ENCODE data around the gene MIXL1. TPM values are rescaled to one million over a fixed set of nuclear protein-coding genes. Genes with fewer than 3 reads are reported as not detected.
A peak's percentile ranks its signal among the peaks of the same experiment; 100 is the strongest.

The MIXL1 gene
- total and polyA plus RNA-seq, 2 experiments from 2014 or later = 0.97 to 1.0 TPM

DNA sequence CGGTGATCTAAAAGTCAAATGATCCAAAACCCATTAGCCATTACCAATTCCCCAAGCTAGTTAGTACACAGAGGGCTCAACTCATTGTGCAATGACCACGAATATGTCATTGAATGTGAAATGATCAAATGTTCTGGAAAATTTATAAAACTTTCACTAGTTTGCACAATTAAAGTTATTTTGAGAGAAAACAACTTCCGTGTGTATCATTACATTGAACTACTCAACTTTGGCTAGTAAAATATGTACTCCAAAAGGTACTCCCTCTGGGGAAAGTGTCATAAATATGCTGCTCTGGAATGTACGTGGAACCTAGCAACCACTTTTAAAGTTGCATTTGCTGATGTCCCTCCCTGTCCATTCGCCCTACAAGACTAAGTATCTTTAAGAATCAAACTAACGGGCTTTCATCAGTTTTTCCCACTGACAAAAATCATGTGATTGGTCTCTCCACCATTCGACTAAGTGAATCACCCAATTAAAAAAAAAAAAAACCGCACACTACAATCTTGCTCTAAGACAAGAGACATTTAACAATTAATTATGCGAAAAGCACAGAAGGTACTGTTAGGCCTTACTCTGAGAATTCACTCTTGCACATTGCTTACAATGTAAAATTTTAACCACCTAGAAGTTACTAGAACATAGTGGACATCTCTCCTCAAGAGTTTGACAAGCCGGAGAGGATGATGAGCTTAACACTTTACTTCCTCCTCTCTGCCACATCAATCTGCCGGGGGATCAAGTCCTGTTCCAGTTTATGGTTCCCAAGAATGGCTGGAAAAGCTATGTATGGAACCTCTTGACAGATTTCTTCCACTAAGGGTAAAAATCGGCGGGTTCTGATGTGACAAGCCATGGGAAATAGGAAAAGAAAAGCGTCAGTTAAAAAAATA lies 38.1 kb upstream of the MIXL1 start:
- ATAC-seq = no peak
- peaks cover 24% of the 10 kb centered on the region for H4K20me1 ChIP-seq (replicated peaks; ENCODE audit: insufficient read depth)

More for the DNA sequence above, 38.1 kb upstream of the MIXL1 start:
- Mint-ChIP-seq H3K27me3 (ENCODE audit: insufficient read depth, low read depth, poor library complexity) (peaks cover 2% of the 10 kb centered on the region), H3K9me3 (no peaks in the 10 kb centered on the region), H3K36me3 (ENCODE audit: low read depth) (peaks cover 2% of the 10 kb centered on the region), H3K27ac (no peak overlapping the region), H3K4me3 (peak overlapping the region; percentile 93), H3K4me1 (peaks cover 23% of the 10 kb centered on the region)
- H3K4me2 ChIP-seq = peak overlapping the region; percentile 96
- H3K27ac ChIP-seq (ENCODE audit: low read depth) = no peak overlapping the region
- H3K4me1 ChIP-seq (ENCODE audit: insufficient read depth) = peaks cover 6% of the 10 kb centered on the region; the same call in 1 of the 2 replicates
- H3F3A ChIP-seq (replicated peaks; ENCODE audit: low read depth) = peaks cover 7% of the 10 kb centered on the region
- DNase-seq (ENCODE audit: low spot score) = no peak
- peaks cover 58% of the 10 kb centered on the region for H3K79me2 ChIP-seq (replicated peaks; ENCODE audit: insufficient read depth)
- H3K27me3 ChIP-seq (ENCODE audit: insufficient read depth) = no peaks in the 10 kb centered on the region
- TF ChIP-seq ZNF114 (CRISPR knock-in tag; IDR thresholded peaks at IDR 0.05) (no peak), STAT1 (IDR thresholded peaks at IDR 0.05; ENCODE audit: unreplicated experiment) (no peak), ZNF331 (CRISPR knock-in tag; IDR thresholded peaks at IDR 0.05; ENCODE audit: low read depth) (no peak), CREB1 (CRISPR knock-in tag; IDR thresholded peaks at IDR 0.05; ENCODE audit: low read depth) (no peak), EZH2phosphoT487 (IDR thresholded peaks at IDR 0.05; ENCODE audit: unreplicated experiment) (no peak), JUNB (IDR thresholded peaks at IDR 0.05; ENCODE audit: unreplicated experiment) (no peak), POLR2AphosphoS5 (IDR thresholded peaks at IDR 0.05; ENCODE audit: low read depth) (no peak), EZH2 (IDR thresholded peaks at IDR 0.05; ENCODE audit: low read depth, unreplicated experiment) (no peak), NANOG (IDR thresholded peaks at IDR 0.05; ENCODE audit: borderline replicate concordance) (no peak)
- TF ChIP-seq, protein P1, sequence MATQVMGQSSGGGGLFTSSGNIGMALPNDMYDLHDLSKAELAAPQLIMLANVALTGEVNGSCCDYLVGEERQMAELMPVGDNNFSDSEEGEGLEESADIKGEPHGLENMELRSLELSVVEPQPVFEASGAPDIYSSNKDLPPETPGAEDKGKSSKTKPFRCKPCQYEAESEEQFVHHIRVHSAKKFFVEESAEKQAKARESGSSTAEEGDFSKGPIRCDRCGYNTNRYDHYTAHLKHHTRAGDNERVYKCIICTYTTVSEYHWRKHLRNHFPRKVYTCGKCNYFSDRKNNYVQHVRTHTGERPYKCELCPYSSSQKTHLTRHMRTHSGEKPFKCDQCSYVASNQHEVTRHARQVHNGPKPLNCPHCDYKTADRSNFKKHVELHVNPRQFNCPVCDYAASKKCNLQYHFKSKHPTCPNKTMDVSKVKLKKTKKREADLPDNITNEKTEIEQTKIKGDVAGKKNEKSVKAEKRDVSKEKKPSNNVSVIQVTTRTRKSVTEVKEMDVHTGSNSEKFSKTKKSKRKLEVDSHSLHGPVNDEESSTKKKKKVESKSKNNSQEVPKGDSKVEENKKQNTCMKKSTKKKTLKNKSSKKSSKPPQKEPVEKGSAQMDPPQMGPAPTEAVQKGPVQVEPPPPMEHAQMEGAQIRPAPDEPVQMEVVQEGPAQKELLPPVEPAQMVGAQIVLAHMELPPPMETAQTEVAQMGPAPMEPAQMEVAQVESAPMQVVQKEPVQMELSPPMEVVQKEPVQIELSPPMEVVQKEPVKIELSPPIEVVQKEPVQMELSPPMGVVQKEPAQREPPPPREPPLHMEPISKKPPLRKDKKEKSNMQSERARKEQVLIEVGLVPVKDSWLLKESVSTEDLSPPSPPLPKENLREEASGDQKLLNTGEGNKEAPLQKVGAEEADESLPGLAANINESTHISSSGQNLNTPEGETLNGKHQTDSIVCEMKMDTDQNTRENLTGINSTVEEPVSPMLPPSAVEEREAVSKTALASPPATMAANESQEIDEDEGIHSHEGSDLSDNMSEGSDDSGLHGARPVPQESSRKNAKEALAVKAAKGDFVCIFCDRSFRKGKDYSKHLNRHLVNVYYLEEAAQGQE (IDR thresholded peaks at IDR 0.05; ENCODE audit: unreplicated experiment) = no peak
- TF ChIP-seq, protein P2, sequence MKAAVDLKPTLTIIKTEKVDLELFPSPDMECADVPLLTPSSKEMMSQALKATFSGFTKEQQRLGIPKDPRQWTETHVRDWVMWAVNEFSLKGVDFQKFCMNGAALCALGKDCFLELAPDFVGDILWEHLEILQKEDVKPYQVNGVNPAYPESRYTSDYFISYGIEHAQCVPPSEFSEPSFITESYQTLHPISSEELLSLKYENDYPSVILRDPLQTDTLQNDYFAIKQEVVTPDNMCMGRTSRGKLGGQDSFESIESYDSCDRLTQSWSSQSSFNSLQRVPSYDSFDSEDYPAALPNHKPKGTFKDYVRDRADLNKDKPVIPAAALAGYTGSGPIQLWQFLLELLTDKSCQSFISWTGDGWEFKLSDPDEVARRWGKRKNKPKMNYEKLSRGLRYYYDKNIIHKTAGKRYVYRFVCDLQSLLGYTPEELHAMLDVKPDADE (IDR thresholded peaks at IDR 0.05) = no peak
- TF ChIP-seq, protein P3, sequence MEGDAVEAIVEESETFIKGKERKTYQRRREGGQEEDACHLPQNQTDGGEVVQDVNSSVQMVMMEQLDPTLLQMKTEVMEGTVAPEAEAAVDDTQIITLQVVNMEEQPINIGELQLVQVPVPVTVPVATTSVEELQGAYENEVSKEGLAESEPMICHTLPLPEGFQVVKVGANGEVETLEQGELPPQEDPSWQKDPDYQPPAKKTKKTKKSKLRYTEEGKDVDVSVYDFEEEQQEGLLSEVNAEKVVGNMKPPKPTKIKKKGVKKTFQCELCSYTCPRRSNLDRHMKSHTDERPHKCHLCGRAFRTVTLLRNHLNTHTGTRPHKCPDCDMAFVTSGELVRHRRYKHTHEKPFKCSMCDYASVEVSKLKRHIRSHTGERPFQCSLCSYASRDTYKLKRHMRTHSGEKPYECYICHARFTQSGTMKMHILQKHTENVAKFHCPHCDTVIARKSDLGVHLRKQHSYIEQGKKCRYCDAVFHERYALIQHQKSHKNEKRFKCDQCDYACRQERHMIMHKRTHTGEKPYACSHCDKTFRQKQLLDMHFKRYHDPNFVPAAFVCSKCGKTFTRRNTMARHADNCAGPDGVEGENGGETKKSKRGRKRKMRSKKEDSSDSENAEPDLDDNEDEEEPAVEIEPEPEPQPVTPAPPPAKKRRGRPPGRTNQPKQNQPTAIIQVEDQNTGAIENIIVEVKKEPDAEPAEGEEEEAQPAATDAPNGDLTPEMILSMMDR (conservative IDR thresholded peaks at IDR 0.05; ENCODE audit: low read depth in 2 of 2) = no peak
- TF ChIP-seq, protein P4, sequence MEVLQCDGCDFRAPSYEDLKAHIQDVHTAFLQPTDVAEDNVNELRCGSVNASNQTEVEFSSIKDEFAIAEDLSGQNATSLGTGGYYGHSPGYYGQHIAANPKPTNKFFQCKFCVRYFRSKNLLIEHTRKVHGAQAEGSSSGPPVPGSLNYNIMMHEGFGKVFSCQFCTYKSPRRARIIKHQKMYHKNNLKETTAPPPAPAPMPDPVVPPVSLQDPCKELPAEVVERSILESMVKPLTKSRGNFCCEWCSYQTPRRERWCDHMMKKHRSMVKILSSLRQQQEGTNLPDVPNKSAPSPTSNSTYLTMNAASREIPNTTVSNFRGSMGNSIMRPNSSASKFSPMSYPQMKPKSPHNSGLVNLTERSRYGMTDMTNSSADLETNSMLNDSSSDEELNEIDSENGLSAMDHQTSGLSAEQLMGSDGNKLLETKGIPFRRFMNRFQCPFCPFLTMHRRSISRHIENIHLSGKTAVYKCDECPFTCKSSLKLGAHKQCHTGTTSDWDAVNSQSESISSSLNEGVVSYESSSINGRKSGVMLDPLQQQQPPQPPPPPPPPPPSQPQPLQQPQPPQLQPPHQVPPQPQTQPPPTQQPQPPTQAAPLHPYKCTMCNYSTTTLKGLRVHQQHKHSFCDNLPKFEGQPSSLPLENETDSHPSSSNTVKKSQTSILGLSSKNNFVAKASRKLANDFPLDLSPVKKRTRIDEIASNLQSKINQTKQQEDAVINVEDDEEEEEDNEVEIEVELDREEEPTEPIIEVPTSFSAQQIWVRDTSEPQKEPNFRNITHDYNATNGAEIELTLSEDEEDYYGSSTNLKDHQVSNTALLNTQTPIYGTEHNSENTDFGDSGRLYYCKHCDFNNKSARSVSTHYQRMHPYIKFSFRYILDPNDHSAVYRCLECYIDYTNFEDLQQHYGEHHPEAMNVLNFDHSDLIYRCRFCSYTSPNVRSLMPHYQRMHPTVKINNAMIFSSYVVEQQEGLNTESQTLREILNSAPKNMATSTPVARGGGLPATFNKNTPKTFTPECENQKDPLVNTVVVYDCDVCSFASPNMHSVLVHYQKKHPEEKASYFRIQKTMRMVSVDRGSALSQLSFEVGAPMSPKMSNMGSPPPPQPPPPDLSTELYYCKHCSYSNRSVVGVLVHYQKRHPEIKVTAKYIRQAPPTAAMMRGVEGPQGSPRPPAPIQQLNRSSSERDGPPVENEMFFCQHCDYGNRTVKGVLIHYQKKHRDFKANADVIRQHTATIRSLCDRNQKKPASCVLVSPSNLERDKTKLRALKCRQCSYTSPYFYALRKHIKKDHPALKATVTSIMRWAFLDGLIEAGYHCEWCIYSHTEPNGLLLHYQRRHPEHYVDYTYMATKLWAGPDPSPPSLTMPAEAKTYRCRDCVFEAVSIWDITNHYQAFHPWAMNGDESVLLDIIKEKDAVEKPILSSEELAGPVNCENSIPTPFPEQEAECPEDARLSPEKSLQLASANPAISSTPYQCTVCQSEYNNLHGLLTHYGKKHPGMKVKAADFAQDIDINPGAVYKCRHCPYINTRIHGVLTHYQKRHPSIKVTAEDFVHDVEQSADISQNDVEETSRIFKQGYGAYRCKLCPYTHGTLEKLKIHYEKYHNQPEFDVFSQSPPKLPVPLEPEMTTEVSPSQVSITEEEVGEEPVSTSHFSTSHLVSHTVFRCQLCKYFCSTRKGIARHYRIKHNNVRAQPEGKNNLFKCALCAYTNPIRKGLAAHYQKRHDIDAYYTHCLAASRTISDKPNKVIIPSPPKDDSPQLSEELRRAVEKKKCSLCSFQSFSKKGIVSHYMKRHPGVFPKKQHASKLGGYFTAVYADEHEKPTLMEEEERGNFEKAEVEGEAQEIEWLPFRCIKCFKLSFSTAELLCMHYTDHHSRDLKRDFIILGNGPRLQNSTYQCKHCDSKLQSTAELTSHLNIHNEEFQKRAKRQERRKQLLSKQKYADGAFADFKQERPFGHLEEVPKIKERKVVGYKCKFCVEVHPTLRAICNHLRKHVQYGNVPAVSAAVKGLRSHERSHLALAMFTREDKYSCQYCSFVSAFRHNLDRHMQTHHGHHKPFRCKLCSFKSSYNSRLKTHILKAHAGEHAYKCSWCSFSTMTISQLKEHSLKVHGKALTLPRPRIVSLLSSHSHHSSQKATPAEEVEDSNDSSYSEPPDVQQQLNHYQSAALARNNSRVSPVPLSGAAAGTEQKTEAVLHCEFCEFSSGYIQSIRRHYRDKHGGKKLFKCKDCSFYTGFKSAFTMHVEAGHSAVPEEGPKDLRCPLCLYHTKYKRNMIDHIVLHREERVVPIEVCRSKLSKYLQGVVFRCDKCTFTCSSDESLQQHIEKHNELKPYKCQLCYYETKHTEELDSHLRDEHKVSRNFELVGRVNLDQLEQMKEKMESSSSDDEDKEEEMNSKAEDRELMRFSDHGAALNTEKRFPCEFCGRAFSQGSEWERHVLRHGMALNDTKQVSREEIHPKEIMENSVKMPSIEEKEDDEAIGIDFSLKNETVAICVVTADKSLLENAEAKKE (CRISPR knock-in tag; IDR thresholded peaks at IDR 0.05) = no peak
- peak overlapping the region; percentile 97 for H3K4me3 ChIP-seq
- H2AFZ ChIP-seq = no peak overlapping the region
- H3K36me3 ChIP-seq (ENCODE audit: insufficient read depth) = no peaks in the 10 kb centered on the region
- H3K9me2 ChIP-seq (ENCODE audit: insufficient read depth) = no peaks in the 10 kb centered on the region

Data from GM23338 (cell line).